ENCODE measurements around the gene CELA1.

DNA sequence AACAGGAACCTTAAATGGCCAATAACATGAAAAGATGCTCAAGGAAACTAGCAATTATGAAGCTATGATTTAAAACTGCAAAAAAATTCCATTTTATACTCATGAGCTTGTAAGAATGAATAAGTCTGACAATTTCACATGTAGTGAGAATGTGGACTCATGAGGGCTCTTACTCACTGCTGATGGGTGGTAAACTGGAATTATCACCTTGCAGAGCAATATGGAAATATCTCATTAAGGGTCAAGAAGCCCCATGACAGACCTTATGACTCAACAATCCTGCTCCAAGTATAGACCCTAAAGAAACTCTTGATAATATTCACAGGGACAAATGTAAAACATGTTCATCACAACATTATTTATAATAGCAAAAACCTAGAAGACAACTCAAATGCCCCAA, 52.8 kb downstream of the CELA1 start:
- TF ChIP-seq YY1 (IDR thresholded peaks at IDR 0.05; ENCODE audit: insufficient read depth, insufficient read length) (no peak), ZNF274 (IDR thresholded peaks at IDR 0.05; ENCODE audit: low read depth, low read length) (no peak)

All from NT2/D1 (cell line).